GM03348 (cell line): ENCODE results near the gene TSHB.
A peak's percentile ranks its signal among the peaks of the same experiment; 100 is the strongest.
"Not testable (repeated sequence)": the region's sequence is repeated elsewhere in the genome, so short reads cannot be mapped to it uniquely, and the experiment has no call there.

Source experiments
- DNase-seq: peaks from one replicate; pipeline ENCODE4 v3.0.0; 2012; ENCODE audit warnings: low spot score

Gene TSHB

DNA sequence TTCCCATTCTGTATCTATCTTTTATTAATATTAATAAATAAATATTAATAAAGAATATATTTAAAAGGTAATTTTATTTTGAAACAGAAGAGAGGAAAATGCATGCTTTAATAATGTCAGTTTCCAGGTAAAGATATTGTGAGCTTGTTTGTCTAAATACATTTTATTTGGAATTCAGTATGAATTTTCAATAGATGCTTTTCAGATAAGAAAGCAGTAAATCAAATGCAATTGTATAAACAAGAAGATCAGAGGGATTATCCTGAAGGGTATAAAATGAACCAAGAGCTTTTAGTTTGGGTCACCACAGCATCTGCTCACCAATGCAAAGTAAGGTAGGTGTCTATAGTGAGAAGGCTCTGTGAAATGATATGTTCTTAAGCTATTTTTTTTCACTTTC lies at the start of gene TSHB:
Gene TSHB (plus strand): TSS at position 301 of the 400 bp plus-strand sequence. CDS start 3,537 bp downstream, outside the sequence.
- DNase-seq: no peak

DNA sequence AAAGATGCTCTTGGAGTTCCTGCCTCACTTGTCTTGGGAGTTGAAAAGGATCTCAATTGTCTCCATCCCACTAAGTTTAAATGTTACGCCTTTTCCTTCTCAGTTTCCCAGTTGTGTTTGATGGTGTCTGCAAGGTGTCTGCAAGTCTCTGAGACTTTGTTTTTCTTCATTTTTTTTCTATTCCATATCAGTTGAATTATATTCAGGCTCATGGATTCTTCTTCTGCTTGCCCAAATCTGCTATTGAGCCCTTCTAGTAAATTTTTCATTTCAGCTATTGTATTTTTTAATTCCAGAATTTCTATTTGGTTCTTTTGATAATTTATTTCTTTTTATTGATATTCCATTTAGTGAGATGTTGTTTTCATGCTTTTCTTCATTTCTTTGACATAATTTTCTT lies 47.4 kb upstream of the TSHB start:
- DNase-seq: no peak

GRCh38 chr1:114986286-114986685 lies 43.3 kb upstream of the TSHB start:
- peak; percentile 29 for DNase-seq

GRCh38 chr1:114988095-114988494 lies 41.5 kb upstream of the TSHB start:
- no peak for DNase-seq

DNA sequence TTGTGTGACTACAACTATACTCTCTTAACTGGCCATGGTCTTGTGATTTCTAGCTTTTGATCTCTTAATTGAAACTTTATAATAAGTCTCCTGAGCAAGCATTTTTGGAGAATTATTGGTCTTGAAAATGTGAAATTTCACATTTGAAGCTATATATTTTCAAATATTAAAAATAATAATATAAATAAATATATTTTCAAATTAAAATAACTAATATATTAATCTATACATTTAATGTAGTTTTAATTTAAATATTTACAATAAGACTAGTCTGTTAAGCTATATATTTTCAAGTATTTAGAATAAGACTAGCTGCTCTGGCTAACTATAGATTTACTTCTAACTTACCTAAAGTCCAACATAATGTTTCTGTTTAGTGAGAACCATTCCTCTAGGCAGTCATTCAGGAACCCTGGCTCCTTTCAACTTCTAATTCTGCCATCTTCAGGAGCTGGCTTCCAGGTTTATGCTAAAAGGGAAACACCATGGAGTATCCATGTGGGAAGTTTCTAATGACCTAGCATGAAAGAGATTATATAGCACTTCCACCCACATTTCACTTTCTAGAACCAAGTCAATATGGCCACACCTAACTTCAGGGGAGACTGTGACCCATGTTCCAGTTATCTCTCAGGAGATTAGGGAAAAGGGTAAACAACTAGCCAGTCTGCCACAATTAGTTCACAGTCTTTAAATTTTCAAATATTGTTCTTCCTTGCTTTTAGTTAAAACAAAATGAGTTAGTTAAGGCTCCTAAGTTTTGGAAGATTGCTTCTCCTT lies 31.9 kb upstream of the TSHB start:
- DNase-seq: no peak

DNA sequence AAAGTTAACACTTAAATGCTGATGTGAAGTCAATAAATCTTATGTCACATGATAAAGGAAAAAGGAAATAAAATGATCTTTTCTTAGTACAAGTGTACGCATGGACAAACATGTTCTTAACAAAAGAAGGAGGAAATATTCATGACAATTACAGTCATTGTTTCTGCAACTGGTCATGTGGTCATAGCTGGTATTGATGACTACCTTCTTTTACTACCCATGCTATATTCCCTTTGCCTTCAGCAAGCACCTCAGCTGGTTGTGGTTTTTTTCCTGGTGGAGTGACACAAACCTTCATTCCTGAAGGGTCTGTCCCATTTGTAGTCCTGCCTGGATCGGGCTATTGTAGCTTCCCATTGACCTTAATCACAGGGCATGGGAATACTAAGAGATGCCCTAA lies 23.4 kb upstream of the TSHB start:
- DNase-seq: no peak

- no peak for DNase-seq
These were observed 17.6 kb upstream of the TSHB start for GRCh38 chr1:115012006-115012405.

DNA sequence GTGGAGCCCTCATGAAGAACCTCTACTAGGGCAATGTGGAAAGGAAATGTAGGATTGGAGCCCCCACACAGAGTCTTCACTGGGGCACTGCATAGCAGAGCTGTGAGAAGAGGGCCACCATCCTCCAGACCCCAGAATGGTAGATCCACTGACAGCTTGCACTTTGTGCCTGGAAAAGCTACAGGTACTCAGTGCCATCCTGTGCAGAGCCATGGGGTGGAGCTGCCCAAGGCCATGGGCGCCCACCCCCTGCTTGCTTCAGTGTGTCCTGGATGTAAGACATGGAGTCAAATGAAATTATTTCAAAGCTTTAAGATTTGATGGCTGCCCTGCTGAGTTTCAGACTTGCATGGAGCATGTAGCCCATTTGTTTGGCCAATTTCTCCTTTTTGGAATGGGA lies 17.2 kb upstream of the TSHB start:
- no peak for DNase-seq

DNA sequence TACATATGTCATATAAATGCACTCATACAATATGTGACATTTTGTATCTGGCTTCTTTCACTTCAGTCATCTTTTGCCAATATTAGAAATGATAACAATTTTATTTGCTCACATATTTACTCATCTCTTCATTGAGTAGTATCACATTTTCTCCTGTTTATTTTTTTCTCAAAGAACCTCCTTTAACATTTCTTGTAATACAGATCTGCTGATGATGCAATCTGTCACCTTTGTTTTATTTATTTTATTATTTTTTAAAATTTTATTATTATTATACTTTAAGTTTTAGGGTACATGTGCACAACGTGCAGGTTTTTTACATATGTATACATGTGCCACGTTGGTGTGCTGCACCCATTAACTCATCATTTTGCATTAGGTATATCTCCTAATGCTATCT lies 15.8 kb upstream of the TSHB start:
- no peak for DNase-seq

DNA sequence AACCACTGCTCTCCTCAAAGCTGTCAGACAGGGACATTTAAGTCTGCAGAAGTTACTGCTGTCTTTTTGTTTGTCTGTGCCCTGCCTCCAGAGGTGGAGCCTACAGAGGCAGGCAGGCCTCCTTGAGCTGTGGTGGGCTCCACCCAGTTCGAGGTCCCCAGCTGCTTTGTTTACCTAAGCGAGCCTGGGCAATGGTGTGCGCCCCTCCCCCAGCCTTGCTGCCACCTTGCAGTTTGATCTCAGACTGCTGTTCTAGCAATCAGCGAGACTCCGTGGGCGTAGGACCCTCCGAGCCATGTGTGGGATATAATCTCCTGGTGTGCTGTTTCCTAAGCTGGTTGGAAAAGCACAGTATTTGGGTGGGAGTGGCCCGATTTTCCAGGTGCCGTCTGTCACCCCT lies 10.1 kb upstream of the TSHB start:
- DNase-seq: not testable (repeated sequence)

GRCh38 chr1:115021145-115021544 lies 8.5 kb upstream of the TSHB start:
- DNase-seq: no peak

DNA sequence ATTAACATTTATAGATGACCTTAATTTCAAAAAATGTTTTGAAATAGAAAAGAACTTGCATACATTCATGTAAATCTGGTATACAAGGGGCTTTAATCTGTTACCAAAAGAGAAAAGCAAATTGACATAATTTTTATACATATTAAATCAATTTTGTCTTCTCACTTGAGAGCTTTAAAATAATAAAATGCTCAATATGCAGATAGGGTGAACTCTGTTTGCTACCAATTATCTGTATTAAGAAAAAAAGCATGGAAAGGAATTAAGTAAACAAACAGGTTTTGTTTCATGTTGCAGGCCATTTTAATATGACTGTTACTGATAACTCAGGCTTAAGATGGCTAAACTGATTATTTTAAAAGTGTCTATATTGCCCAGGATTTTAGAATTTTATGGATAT lies 6.0 kb upstream of the TSHB start:
- no peak for DNase-seq

- DNase-seq: no peak
These were observed 2.0 kb downstream of the TSHB start for GRCh38 chr1:115031595-115031994.

DNA sequence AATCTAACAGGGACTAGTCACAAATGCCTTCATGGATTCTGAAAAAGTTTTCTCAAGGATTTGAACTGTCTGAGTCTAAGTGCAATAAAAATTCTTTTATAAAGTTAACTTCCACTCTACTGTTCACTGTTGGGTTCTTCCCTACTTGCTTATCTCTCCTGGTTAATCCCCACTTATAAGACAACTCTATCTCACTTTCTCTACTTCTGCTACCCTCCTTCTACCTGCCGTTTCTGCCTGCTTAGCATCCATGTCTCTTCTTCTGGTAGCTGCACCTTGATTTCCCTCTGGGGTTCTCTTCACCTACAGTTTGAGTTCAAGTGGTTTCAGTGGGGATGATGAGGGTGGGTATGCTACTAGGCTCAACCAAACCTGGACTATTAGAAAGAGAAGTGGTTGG lies 6.0 kb downstream of the TSHB start:
- DNase-seq: no peak

GRCh38 chr1:115036814-115037507 lies 7.3 kb downstream of the TSHB start:
- DNase-seq: no peak

DNA sequence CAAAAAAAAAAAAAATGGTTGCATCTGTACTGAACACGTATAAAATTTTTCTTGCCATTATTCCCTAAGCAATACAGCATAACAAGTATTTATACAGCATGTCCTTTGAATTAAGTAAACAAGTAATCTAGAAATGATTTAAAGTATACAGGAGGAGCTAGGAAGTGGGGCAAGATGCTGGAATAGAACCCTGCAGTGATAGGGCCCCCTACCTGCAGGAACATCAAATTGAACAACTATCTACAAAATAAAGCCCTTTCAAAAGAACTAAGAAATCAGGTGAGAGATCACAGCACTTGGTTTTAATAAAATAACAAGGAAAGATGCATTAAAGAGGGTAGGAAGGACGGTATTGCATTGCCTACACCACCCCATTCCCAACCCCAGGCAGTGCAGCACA lies 10.9 kb downstream of the TSHB start:
- DNase-seq: no peak

- DNase-seq: peak; percentile 12
These were observed 12.0 kb downstream of the TSHB start for GRCh38 chr1:115041654-115042053.

DNA sequence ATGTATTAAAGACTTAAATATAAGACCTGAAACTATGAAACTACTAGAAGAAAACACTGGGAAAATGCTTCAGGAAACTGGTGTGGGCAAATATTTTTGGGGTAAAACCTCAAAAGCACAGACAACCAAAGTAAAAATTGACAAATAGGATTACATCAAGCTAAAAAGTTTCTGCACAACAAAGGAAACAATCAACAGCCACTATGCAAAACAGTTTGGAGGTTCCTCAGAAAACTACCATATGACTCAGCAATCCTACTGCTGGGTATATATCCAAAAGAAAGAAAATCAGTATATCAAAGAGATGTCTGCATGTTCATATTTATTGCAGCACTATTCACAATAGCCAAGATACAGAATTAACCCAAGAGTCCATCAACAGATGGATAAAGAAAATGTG lies 17.1 kb downstream of the TSHB start:
- DNase-seq: no peak

GRCh38 chr1:115051850-115052249 lies 22.2 kb downstream of the TSHB start:
- DNase-seq: no peak

GRCh38 chr1:115052454-115053083 lies 22.9 kb downstream of the TSHB start:
- DNase-seq: peak; percentile 69

DNA sequence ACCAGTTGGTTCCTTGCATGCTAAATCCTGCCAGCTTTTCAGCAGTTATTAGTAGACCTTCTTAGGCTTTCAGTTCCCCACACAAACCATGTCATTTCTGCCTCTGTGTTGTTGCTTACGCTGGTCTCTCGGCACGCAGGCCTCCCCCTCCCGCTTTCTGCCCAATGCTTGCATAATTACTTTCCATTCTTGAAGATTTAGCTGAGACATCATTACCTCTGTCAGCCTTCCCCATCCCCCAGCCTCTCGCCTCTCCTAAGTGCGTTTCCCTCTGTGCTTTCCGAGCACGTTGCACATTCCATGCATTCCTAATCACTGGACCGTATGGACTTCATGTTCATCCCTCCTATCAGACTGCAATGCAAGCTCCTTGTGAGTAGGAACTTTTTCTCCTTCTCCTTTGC lies 26.8 kb downstream of the TSHB start:
- peak; percentile 79 for DNase-seq

DNA sequence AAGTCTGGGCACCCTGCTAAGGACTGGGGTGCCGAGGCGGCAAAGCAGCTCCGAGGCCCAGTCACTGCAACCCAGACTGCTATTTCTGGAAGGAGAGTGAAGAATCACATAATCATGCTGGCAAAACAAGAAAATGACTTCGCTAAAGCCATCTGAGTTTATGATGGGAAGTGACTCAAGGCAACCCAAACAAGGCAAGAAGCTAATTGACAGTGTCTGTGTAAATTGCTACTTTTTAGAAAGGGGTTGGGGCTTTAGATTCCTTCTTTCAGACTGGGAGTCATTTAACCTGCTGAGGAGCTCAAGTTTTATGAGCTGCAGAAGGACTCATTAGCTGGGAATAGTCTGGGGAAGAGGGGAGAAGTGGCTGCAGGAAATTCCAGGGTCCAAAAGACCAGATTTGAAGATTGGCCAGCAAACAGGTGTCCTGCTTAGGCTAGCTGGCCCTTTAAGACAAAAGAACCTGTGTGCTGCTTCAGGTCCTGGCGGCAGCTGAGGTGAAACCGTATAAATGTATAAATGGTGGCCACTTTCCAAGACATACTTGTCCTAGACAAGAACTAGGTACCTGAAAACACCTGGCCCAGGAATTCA lies 28.1 kb downstream of the TSHB start:
- no peak for DNase-seq

DNA sequence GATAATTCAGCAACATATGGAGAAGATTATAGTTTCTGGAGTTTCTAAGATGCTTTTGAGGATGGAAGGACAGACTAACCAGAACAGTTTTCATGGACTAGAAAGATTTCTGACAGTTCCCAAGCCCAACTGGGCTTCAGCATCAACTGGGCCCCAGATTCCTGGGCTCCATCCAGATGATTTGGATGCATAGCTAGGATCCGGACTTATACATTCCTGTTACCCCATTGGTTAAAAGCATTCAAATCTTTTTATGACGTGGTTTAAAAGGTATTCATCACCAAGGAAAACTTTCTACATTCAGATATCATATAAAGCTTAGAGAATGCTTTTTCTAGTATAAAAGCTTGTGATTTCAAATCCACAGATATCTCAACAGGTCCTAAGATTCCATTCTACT lies 29.7 kb downstream of the TSHB start:
- DNase-seq: no peak
